HG02610 (cell line): ENCODE measurements around the gene PRKN.

Source experiments
- ATAC-seq: cut with Tn5 transposase; IDR thresholded peaks from one replicate; pipeline ENCODE4 v1.9.1; 2021; ENCODE audit warnings: mild to moderate bottlenecking, moderate library complexity; ENCODE audit not compliant: unreplicated experiment

The PRKN gene

DNA sequence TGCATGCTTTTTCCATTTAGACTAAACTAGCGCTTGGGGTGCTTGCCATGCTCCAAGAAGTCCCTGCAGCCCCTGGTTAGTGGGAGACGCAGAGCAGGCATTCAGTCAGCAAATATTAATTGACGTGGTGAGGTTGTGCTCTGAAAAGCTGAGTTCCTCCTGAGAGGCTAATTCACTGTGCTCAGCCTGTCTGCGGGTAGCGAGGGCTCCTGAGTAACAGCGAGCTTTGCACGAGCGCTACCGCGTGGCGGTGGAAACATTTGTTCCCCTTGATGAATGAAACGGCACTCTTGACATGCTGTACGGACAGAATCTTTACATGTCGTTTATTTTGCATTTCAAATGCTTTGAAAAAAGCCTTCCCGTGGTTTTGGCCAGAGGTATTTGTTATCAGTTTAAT is 1283.1 kb downstream of the PRKN start:
- no peak for ATAC-seq

DNA sequence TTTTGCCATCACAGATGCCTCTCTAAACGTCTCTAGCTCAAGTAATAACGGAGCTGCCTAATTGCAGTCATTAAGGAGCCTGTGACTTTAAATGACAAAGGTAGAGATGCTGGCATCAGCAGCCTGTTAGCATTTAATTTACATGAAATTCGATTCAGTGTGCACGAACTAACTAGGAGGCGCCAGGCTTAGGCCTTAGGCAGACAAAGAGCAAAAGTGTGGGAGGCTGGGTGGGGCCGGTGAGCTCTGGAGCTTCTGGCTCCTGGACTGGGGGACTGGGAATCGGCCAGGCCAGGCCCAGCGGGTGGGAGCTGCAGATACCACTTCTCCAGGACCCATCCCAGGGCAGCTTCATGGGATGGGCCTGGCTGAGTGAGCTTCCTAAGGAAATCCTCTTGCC is 1283.7 kb downstream of the PRKN start:
- ATAC-seq = no peak

DNA sequence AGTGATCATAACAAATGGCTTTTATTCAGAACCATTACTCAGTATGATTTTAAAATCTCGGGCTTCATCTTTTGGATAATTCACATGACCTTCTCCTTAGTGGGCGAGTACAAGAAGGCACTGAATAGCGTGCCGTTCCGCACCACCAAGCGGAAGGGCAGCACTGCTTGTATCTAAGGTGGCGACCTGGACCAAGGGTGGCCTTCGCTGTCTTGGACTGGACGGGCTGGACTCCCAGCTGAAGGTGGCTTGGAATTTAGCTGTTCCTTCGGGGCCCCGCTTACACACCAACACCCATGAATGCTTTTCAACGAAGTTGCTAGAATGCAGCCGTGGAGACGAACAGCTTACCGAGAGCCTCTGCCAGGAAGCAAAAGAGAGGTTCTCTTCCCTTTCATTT is 1285.1 kb downstream of the PRKN start:
- no peak for ATAC-seq

DNA sequence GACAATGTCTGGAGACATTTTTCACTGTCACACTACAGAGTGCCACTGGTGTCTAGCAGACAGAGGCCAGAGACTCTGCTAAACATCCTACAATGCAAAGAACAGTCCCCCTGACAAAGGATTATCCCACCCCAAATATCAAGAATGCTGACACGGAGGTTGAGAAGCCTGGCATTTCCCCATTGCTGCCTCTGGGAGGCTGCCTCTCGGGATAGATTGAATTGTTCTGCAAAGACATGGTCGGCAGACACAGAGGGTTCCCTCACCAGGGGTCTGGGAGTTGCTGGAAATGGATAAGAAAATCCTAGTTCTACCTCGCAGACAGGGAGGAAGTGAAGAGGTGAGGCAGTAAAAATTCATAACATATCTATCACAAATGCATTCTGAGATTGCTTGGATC is 1287.3 kb downstream of the PRKN start:
- no peak for ATAC-seq

DNA sequence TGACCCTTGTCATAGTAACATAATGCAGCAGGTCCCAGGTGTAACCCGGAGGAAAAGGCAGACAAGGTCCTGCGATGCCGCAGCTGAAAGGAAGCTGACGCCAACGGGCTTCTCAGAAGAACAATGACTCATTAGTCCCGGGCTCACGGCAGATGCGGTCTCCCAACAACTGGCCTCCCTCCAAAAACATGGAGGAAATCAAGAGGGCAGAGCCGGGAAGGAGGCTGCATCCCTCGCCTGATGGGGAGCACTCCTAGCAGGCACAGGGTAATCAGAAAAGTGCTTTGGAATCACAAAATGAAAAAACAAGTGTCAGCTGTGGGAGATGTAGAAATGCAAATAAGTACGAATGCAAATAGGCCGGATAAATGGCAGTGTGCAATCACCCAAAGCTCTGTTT is 1288.5 kb downstream of the PRKN start:
- no peak for ATAC-seq

DNA sequence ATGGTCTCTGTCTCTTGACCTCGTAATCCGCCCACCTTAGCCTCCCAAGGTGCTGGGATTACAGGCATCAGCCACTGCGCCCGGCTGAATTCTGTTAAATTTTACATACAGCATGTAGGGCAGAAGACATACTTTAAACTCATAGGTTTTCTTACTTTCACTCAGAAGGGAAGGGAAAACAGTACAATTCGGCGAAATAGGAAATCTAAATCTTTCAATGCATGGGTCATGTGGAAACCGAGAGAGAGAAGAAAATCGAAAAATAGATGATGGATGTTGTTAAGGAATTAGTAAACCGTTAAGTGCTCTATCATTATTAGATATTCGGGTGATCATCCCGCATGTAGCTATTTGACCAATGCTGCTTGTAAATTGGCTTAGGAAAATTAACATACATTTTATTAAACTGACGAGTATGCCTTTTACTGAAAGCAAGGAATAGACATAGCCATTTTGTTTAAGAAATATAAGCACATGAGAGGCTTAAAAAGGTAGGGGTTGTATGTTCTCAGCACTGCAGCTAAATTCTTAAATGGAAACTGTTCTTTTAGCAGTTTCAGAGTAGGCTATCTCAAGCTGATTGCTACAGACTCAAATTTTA is 1289.0 kb downstream of the PRKN start:
- ATAC-seq = no peak

DNA sequence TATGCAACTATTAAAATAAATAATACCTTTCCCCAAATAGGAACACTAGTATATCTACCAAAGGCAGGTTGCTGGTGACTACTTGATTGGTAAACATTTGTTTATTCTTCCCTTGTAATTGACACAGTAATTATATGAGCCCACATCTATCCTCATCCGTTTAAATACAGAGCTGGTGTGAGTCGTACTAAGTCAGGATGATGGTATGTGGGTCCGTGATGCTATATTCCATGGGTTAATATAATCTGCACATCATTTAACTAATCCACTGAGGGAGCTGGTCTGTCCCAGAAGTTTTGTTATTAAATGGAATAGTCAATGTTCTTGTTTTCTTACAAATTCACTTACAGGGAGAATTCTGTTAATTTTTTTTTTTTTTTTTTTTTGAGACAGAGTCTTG is 1289.7 kb downstream of the PRKN start:
- ATAC-seq = no peak

DNA sequence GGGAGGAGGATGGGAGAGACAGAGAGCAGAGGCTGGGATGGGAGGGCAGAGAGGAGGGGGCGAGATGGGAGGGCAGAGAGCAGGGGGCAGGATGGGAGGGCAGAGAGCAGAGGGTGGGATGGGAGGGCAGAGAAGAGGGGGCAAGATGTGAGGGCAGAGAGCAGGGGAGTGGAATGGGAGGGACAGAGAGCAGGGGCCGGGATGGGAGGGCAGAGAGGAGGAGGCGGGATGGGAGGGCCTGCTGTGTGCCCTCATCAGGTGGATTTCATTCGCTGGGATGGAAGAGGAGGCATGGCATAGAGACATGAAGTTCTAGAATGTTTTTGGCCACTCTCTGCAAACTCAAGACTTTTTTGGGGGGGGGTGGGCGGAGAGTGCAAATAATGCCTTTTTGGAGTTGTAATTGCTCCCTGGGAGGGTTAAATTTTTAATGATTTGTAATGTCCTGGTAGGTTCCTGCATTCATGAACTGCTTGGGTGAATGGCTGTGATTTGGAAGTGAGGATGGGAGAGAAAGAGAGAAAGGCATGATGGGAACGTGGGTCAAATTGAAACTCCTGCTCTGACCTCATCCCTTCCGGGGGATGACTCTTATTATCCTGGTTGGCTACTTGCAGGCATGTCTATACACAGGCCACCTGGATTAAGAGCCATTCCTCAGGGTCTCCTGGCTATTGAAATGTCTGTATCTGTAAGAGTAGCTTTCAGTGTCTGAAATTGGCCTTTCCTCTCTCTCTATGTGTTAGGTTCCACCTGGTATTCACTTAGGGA is 1291.3 kb downstream of the PRKN start:
- ATAC-seq = no peak

DNA sequence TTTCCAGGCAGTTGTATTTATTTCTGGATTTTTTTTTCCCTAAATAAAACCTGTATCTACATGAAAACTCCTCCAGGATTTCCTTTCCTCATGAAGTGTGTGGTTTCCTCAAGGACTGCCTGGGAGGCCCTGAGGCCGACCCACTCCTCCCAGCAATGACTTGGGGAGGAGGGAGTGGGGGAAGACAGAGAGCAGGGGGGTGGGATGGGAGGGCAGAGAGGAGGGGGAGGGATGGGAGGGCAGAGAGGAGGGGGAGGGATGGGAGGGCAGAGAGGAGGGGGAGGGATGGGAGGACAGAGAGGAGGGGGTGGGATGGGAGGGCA is 1291.9 kb downstream of the PRKN start:
- no peak for ATAC-seq

DNA sequence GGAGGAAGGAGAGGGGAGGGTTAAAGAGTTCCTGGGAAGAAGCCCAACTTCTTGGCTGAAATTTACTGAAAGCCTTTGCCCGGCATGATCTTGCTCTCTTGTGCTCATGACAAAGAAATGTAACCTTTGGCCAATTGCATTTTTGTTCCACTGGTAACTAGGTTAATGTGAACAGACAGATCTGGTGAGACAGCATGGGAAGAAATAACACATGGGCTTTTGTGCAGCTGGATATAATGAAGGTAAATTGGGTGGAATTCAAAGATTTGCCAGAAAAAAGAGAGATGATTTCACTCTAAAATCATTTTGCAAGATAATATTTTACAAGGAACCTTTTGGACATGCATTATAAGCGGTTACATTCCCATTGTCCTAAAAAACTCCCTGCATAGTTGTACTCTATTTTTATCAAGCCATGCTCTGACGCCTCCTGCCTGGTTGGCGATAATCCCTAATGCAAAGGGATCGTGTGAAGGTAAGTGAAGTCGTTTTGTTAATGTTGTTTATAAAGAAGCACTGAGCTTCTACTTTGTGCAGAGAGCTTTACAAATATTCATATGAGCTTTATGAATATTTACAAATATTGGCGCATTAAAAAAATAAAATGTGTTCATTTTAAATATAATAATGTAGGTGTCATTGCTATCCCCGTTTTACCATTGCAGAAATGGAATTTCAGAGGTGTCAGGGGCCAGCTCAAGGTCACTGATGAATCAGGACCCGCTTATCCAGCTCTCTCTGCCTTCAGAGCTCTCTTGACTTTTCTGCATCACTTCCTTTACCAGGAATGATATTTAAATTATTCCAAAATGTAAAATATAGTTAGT is 1292.4 kb downstream of the PRKN start:
- no peak for ATAC-seq

DNA sequence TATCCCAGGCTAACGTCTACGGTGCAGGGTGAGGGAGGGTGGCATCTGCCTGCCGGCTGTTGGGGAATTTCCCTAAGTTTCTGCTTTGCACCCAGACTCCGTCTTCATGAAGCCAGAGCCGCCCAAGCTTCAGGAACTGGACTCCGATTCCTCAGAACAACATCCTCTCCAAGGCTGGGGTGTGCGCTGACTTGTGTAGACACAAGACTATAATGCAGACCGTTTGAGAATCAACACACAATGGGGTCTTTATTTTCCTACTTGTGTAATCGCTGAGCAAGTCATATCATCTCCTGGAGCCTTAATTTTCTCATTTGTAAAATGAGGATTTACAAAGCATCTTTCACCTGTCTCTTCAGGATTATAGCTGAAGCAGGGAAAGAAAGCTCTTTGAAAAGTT is 1293.2 kb downstream of the PRKN start:
- ATAC-seq = no peak

DNA sequence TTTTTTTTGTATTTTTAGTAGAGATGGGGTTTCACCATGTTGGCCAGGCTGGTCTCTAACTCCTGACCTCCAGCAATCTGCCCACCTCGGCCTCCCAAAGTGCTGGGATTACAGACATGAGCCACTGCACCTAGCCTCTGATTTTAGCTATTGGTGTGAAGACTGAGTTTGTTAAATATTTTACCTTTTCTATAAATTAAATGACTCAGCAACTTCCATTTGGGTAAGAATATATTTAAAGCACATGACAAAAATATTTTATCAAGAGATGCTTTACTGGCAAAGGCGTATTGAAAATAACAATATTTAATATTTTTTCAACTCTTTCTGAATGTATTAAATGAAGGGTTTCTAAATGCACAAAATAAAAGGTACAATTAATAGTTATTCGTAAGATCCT is 1295.0 kb downstream of the PRKN start:
- ATAC-seq = no peak

DNA sequence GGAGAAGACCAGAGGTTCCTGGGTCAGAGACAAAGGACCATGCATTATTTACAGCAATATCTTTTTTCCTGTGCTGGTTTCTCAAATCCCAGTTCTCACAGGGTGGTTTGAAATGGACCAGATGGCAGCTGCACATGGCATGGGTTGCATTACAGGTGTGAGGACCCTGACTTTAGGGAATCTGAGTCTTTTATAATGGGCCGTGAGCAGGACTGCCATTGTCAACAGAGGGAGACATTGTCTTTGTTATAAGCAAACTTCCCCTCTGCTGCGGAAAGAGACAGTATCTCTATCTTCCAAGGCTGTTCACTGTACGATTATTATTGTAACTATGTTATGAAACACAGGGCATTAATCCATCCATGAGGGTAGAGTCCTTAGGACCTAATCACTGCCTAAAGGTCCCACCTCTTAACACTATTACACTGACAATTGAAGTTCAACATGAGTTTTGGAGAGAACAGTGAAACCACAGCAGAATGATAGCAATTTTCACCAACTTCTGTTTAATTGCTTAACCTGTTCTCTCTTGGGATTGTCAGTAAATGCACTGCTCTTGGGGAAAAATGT is 1297.6 kb downstream of the PRKN start:
- no peak for ATAC-seq

DNA sequence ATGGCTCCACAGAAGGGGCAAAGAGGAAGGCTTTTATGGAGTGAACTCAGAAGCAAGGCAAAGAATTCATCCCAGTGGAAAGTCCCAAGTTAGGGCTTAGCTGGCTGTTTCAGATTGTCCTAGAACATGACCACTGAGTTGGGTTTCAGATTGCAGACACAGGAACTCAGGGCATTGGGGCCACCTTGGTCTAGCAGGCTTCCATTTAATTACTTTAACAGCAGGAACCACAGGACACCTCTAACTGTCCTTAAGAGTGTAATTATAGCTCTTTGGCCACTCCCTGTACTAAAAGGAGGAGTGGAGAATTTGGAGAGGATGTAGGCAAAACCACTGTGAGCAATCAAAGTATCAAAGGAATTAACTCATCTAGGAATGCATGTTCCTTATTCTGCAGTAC is 1303.1 kb downstream of the PRKN start:
- ATAC-seq = no peak

DNA sequence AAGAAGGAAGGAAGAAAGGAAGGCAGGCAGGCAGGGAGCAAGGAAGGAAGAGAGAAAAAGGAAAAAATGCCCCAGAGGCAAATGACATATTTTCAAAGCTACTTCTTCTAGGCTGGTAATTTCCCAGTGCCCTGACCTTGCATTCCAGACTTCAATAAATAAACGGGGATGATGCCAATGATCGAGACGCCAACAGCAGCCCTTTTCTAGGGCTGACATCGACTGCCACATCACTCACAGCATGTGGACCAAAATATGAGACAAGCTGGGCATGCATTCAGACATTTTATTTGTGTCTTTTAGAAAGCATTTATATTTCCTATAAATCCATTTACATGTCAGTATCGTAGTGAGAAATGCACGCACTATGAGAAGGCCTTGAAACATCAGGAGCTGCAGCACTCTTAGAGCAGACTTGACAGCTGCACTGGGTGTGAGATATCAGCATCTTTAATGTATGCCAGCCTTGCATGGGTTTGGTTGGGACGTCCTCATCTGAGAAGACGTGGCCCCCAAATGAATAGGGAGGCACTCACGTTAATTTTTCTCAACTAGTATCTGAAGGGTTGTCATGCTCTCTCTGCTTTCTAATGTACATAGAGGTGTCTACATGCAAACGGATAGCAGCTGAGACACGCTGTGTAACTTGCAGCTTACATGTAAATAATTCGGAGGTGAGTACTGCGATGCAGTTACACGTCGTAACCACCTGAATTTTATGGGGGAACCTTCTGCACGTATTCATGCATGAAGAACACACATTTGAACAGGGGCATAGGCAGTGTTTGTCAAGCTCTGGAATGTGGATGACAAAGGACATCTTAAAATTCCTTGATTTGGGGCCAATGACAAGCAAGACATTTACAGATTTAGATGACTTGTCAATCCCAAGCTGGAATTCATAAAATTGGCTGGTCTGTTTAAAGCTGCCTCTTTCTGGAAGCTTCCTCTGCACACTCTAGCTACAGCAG is 1304.6 kb downstream of the PRKN start:
- ATAC-seq = no peak

DNA sequence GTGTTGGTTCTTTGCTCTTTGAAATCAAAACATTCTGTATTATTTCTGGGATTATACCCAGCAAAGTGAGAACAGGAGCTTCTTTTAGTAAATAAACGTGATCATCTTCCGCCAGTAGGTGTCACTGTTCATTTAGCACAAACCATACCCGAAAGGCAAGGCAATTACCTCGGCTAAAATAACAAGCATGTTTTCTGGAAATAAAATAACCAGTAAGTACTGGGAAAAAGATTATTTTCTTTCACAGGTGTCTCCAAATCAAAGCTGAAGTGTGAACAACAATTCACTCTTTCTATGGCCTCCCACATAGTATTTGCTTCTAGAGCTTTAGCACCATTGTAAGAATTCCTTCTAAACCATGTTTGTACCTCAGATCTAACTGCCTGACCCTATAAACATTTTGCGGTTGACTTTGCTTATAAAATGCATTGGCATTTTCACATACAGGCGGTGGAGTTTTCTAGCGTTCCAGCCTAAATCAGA is 1309.1 kb downstream of the PRKN start:
- ATAC-seq = peak; percentile 58

DNA sequence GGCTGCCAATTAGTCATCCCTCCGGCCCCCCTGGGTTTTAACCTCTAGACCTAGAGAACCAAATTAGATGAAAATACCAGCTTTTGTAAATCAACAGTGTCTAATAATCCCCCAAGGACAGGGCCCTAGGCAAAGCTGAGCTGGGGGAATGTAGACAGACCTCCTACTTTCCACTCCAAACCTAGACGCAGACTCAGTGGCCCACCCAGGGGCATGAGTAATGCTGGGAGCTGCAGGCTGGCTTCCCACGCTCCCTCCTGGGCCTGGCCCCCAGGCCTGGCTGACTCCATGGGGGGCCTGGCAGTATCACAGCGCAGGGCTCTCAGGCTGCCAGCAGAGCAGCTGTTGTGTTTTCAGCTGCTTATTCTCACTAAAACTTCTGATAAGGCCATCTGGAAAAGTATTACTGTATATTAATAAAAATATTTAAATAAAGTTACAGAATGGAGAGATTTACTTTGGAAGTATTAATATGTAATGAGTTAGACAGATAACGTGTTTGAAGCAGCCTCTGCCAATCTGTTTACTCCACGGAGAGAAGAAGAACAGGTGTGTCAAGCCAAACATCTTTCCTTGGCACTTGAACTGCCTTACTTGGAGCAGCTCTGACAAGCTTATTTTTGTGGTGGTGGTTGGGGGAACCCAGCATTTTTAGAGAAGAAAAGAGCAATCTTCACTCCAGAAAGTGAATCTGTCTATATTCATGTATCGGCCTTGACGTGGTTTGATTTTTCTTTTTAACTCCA is 1309.7 kb downstream of the PRKN start:
- no peak for ATAC-seq

DNA sequence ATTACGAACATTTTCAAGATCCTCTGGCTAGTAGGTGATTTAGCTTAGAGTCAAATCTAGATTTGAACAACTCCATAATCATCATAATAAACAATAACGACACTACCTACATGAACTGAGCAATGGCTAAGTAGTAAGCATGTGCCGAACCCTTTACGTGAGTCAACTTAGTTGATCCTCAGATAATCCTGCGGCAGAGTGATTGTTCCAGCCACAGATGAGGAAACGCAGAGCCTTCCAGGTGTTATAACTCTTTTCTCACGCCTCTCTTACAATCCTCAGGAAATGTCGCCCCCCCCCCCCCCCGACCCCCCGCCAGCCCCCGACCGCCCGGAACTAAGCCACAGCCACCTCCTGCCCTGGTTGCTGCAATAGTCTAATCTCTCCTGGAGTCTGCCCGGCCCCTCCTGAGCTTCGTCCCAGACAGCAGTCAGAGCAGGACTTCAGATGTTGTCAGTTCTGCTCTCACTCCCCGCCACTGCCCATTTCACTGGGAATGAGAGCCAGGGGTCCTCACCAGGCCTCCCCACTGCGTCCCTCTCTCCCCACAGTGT is 1312.2 kb downstream of the PRKN start:
- ATAC-seq = no peak

DNA sequence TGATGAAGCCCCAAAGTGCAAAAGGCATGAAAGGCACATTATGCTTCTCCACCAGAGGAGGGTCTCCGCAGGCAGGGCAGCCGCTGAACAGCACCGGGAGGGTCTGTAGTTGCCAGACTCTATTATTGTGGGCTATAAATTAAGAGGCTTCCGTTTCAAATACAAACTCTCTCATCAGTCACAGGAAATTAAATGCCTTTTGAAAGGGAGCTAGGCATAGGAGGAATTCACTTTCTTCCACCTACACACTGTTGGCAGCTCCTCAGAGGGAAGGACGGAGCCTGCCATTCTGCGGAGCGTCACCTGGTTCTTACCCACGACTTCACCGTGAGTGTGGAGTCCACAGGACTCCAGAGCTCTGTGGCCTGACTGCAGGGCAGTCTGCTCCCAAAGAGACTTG is 1312.9 kb downstream of the PRKN start:
- no peak for ATAC-seq

DNA sequence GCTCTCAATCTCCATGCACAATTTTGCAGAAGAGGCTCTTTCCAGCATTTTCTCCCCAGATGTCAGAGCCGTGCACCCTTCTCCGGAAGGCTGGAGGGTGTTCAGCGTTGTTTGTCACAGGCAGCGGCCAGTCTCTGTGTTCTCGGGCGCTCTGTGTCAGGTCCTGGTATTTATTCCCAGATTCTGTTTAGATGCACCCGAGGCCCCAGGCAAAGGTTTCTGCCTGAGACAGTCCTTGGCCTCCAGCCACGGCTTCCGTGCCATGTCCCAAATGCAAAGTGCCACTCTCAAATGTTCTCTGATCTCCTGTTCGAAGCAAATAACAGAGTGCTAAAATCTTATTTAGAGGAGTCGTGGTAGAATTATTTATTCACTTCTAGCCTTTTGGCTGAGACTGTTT is 1313.4 kb downstream of the PRKN start:
- ATAC-seq = no peak
